Measurements from ENCODE around the gene HOXA6. TPM values are rescaled to one million over a fixed set of nuclear protein-coding genes. Genes with fewer than 3 reads are reported as not detected.
A peak's percentile ranks its signal among the peaks of the same experiment; 100 is the strongest.

Gene HOXA6
- total RNA-seq, 4 donors from 2014 or later, result 0.66 to 0.92 TPM; not detected in 2

- H3K4me3 ChIP-seq, result peak overlapping the region in 2 of 4 donors; percentile 83 to 85
- H3K4me1 ChIP-seq, result peaks cover 6 to 79% (median 67%) of the 10 kb centered on the region in 4 donors
- 58% methylated on average over 2 of the region's 2 CpGs for WGBS
- no peak for DNase-seq (ENCODE audit: extremely low spot score)
- H3K27ac ChIP-seq (replicated peaks in 1 of 4), result peak overlapping the region; percentile 96 to 99 (median 99)
- TF ChIP-seq POLR2A (IDR thresholded peaks at IDR 0.05; ENCODE audit: low read depth), result no peak
- TF ChIP-seq POLR2AphosphoS5 (IDR thresholded peaks at IDR 0.05), result no peak
- no peak for TF ChIP-seq EP300 (IDR thresholded peaks at IDR 0.05)
- TF ChIP-seq CTCF (IDR thresholded peaks at IDR 0.05), result no peak
- no peaks in the 10 kb centered on the region for H3K36me3 ChIP-seq
- H3K9me3 ChIP-seq, result no peaks in the 10 kb centered on the region
- H3K27me3 ChIP-seq, result peaks cover 0 to 4% (median 0%) of the 10 kb centered on the region in 4 donors
- intact Hi-C loops (cut with DNase I), result no loop called here
Observed at GRCh38 chr7:27137640-27138315, 9.8 kb downstream of the HOXA6 start.

GRCh38 chr7:27134392-27134791 lies 13.2 kb downstream of the HOXA6 start:
- peak overlapping the region; percentile 96 to 99 (median 99) for H3K27ac ChIP-seq (replicated peaks in 1 of 4)
- 12% methylated on average over 2 of the region's 2 CpGs for WGBS
- no peak for DNase-seq (ENCODE audit: extremely low spot score)
- H3K9me3 ChIP-seq, result no peaks in the 10 kb centered on the region
- peaks cover 0 to 4% (median 0%) of the 10 kb centered on the region in 4 donors for H3K27me3 ChIP-seq
- no peak overlapping the region for H3K4me3 ChIP-seq
- TF ChIP-seq CTCF (IDR thresholded peaks at IDR 0.05) (no peak), POLR2AphosphoS5 (IDR thresholded peaks at IDR 0.05) (peak; percentile 43 to 54), EP300 (IDR thresholded peaks at IDR 0.05) (no peak), POLR2A (IDR thresholded peaks at IDR 0.05; ENCODE audit: low read depth) (no peak)
- H3K4me1 ChIP-seq, result peaks cover 0 to 83% (median 80%) of the 10 kb centered on the region in 4 donors
- H3K36me3 ChIP-seq, result no peaks in the 10 kb centered on the region
- intact Hi-C loops (cut with DNase I), result loop anchor here (2.0 kb wide), 1 partner anchor 38 kb away; no protein-coding TSS in a partner anchor

DNA sequence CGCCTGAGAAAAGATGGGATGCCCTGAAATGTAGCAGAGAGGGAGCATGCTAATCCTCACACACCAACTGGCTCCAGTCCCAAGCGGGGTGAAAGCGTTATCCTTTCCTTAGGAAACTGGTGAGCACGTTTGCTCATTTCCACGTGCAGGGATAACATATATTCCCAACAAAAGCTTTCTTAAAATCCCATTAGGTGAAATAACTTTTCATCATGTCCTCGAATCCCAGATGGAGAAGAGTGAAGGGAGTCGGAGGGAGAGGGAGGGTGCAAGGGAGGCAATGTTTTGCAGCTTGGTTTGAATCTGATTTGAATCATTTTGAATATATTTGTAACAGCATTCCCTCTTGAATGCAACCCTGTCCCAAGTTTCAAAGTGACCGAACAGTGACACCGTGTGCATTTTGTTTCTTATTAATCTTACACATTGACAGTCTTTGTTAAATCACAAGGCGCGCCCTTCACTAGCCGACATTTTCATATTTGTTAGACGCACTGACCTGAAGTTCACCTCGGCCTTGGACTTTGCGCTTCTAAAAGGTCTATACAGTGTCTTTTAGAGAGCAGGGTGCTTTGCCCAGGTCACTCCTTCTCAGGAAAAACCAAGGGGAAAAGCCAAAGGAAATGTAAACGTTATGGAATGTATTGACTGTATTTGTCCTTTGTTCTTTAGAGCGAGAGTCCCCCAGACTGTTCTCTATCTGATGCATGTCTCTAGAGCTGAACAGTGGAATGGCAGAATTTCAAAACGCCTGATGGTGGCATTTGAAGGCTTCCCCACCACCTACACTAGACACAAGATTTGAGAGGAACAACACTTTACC lies 14.0 kb downstream of the HOXA6 start:
- no peak for DNase-seq (ENCODE audit: extremely low spot score)
- no peaks in the 10 kb centered on the region for H3K9me3 ChIP-seq
- H3K4me1 ChIP-seq, result peaks cover 0 to 85% (median 82%) of the 10 kb centered on the region in 4 donors
- intact Hi-C loops (cut with DNase I), result loop anchor here (2.0 kb wide), 1 partner anchor 37 kb away; no protein-coding TSS in a partner anchor
- no peak overlapping the region for H3K4me3 ChIP-seq
- 52% methylated on average over 18 of the region's 18 CpGs for WGBS
- TF ChIP-seq CTCF (IDR thresholded peaks at IDR 0.05) (no peak), POLR2A (IDR thresholded peaks at IDR 0.05; ENCODE audit: low read depth) (no peak), POLR2AphosphoS5 (IDR thresholded peaks at IDR 0.05) (no peak), EP300 (IDR thresholded peaks at IDR 0.05) (no peak)
- H3K27me3 ChIP-seq, result no peaks in the 10 kb centered on the region
- H3K27ac ChIP-seq (replicated peaks in 1 of 4), result peak overlapping the region; percentile 96 to 99 (median 99)
- no peaks in the 10 kb centered on the region for H3K36me3 ChIP-seq

GRCh38 chr7:27132978-27133377 lies 14.6 kb downstream of the HOXA6 start:
- Histone ChIP-seq H3K27ac (replicated peaks in 1 of 4) (peak overlapping the region; percentile 96 to 99 (median 99)), H3K4me3 (no peak overlapping the region), H3K4me1 (peaks cover 0 to 85% (median 82%) of the 10 kb centered on the region in 4 donors), H3K27me3 (no peaks in the 10 kb centered on the region), H3K36me3 (no peaks in the 10 kb centered on the region), H3K9me3 (no peaks in the 10 kb centered on the region)
- TF ChIP-seq POLR2AphosphoS5 (IDR thresholded peaks at IDR 0.05) (no peak), POLR2A (IDR thresholded peaks at IDR 0.05; ENCODE audit: low read depth) (no peak), EP300 (IDR thresholded peaks at IDR 0.05) (no peak), CTCF (IDR thresholded peaks at IDR 0.05) (no peak)
- intact Hi-C loops (cut with DNase I), result no loop called here
- WGBS, result 51% methylated on average over 6 of the region's 6 CpGs
- DNase-seq (ENCODE audit: extremely low spot score), result no peak

Data from esophagus muscularis mucosa (tissue), 4 donors.